Measurements from ENCODE around the gene ADARB1.

ADARB1 gene

GRCh38 chr21:45076245-45076711 is 1.9 kb downstream of the ADARB1 start:
- no peak for DNase-seq

GRCh38 chr21:45078371-45078770 is 4.0 kb downstream of the ADARB1 start:
- DNase-seq, result no peak

- peak; percentile 78 for DNase-seq
Observed at GRCh38 chr21:45078877-45079281, 4.5 kb downstream of the ADARB1 start.

- no peak for DNase-seq
Observed at GRCh38 chr21:45079351-45079750, 5.0 kb downstream of the ADARB1 start.

GRCh38 chr21:45080232-45080631 is 5.9 kb downstream of the ADARB1 start:
- DNase-seq, result no peak

GRCh38 chr21:45080639-45081414 is 6.4 kb downstream of the ADARB1 start:
- no peak for DNase-seq

GRCh38 chr21:45081636-45082035 is 7.3 kb downstream of the ADARB1 start:
- DNase-seq, result no peak

GRCh38 chr21:45082736-45083135 is 8.4 kb downstream of the ADARB1 start:
- no peak for DNase-seq

- no peak for DNase-seq
Observed at GRCh38 chr21:45084121-45084520, 9.7 kb downstream of the ADARB1 start.

GRCh38 chr21:45084881-45085536 is 10.6 kb downstream of the ADARB1 start:
- DNase-seq, result no peak

GRCh38 chr21:45085700-45086099 is 11.3 kb downstream of the ADARB1 start:
- DNase-seq, result peak; percentile 30

- peak; percentile 54 for DNase-seq
Observed at GRCh38 chr21:45086337-45086958, 12.1 kb downstream of the ADARB1 start.

- DNase-seq, result no peak
Observed at GRCh38 chr21:45087022-45087823, 12.8 kb downstream of the ADARB1 start.

GRCh38 chr21:45088116-45088515 is 13.7 kb downstream of the ADARB1 start:
- no peak for DNase-seq

GRCh38 chr21:45088729-45089128 is 14.3 kb downstream of the ADARB1 start:
- DNase-seq, result no peak

- no peak for DNase-seq
Observed at GRCh38 chr21:45089964-45090363, 15.6 kb downstream of the ADARB1 start.

- DNase-seq, result no peak
Observed at GRCh38 chr21:45090966-45091365, 16.6 kb downstream of the ADARB1 start.

- DNase-seq, result no peak
Observed at GRCh38 chr21:45091550-45092322, 17.4 kb downstream of the ADARB1 start.

- DNase-seq, result no peak
Observed at GRCh38 chr21:45093035-45093532, 18.7 kb downstream of the ADARB1 start.

GRCh38 chr21:45094412-45094811 is 20.0 kb downstream of the ADARB1 start:
- no peak for DNase-seq

- no peak for DNase-seq
Observed at GRCh38 chr21:45095505-45095904, 21.1 kb downstream of the ADARB1 start.

GRCh38 chr21:45096217-45096616 is 21.8 kb downstream of the ADARB1 start:
- peak; percentile 40 for DNase-seq
